DOHH2 (cell line): ENCODE measurements around the gene NQO2.

Experiments used
- H3F3A ChIP-seq: fragments of 200-600 bp; sonication (generic), shearing (Covaris generic); 2 replicates; pipeline ENCODE4 v1.6.0; 2016; ENCODE audit warnings: antibody characterized with exemption, mild to moderate bottlenecking; ENCODE audit not compliant: control insufficient read depth, insufficient read depth
- H3K27ac ChIP-seq: fragments of 200-600 bp; sonication (generic); 2 replicates; pipeline ENCODE4 v1.5.1; 2014; ENCODE audit warnings: low read depth, mild to moderate bottlenecking, low read length, moderate library complexity
- H3K27me3 ChIP-seq: fragments of 200-600 bp; sonication (generic); 2 replicates; pipeline ENCODE4 v1.6.1; 2014; ENCODE audit warnings: mild to moderate bottlenecking, low read length, mixed read lengths; ENCODE audit not compliant: control insufficient read depth
- H3K36me3 ChIP-seq: fragments of 200-600 bp; sonication (generic); 2 replicates; pipeline ENCODE4 v1.6.1; 2014; ENCODE audit warnings: mild to moderate bottlenecking, low read length, moderate library complexity, mixed read lengths; ENCODE audit not compliant: control insufficient read depth
- H3K4me1 ChIP-seq: fragments of 200-600 bp; sonication (generic); 2 replicates; pipeline ENCODE4 v1.6.1; 2014; ENCODE audit warnings: mild to moderate bottlenecking, low read length, mixed read lengths; ENCODE audit not compliant: control insufficient read depth
- H3K4me2 ChIP-seq: fragments of 200-600 bp; sonication (generic); 2 replicates; pipeline ENCODE4 v1.6.0; 2014; ENCODE audit warnings: mild to moderate bottlenecking, low read length, moderate library complexity
- H3K4me3 ChIP-seq: fragments of 200-600 bp; sonication (generic); 2 replicates; pipeline ENCODE4 v1.5.1; 2014; ENCODE audit warnings: mild to moderate bottlenecking, low read length, mixed read lengths
- H3K79me2 ChIP-seq: fragments of 200-600 bp; sonication (generic); 2 replicates; pipeline ENCODE4 v1.6.1; 2014; ENCODE audit warnings: mild to moderate bottlenecking, low read length, mixed read lengths; ENCODE audit not compliant: control insufficient read depth
- H3K9me2 ChIP-seq: fragments of 200-600 bp; sonication (generic); replicated peaks from 2 replicates; pipeline ENCODE4 v1.6.1; 2014; ENCODE audit warnings: mild to moderate bottlenecking, low read length, mixed read lengths; ENCODE audit not compliant: control insufficient read depth
- H3K9me3 ChIP-seq: fragments of 200-600 bp; sonication (generic); 2 replicates; pipeline ENCODE4 v1.6.1; 2014; ENCODE audit warnings: antibody characterized with exemption, low read length, mixed read lengths; ENCODE audit not compliant: control insufficient read depth, insufficient read depth
- H4K20me1 ChIP-seq: fragments of 200-600 bp; sonication (generic); 2 replicates; pipeline ENCODE4 v1.6.0; 2014; ENCODE audit warnings: low read depth, mild to moderate bottlenecking, antibody characterized with exemption, low read length, moderate library complexity; ENCODE audit not compliant: control insufficient read depth, insufficient read depth
- CTCF ChIP-seq: fragments of 200-600 bp; sonication (generic); IDR thresholded peaks from one replicate; pipeline ENCODE4 v1.5.1; 2014; ENCODE audit warnings: antibody characterized with exemption, mild to moderate bottlenecking, low read depth, low read length; ENCODE audit not compliant: poor library complexity, severe bottlenecking
- EZH2phosphoT487 ChIP-seq: fragments of 200-600 bp; sonication (generic); IDR thresholded peaks from 2 replicates; pipeline ENCODE4 v1.6.1; 2017; ENCODE audit warnings: borderline replicate concordance, mild to moderate bottlenecking, antibody characterized with exemption, low read length, moderate library complexity, mixed read lengths

The NQO2 gene

DNA sequence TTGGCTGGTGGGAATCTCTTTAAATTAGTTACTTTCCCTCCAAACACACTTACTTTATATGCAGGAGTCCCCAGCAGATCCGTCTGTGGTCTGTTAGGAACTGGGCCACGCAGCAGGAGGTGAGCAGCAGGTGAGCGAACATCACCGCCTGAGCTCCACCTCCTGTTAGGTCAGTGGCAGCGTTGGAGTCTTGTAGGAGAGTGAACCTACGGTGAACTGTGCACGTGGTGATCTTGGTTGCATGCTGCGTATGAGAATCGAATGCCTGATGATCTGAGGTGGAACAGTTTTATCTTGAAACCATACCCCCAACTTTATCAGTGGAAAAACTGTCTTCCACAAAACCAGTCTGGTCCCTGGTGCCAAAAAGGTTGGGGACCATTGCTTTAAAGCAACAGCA is 33.3 kb upstream of the NQO2 start:
- H3K4me2 ChIP-seq, result no peak overlapping the region
- peaks cover 38% of the 10 kb centered on the region for H3K27me3 ChIP-seq
- H3K27ac ChIP-seq, result no peak overlapping the region
- no peak for TF ChIP-seq CTCF
- no peak for TF ChIP-seq EZH2phosphoT487
- peaks cover 16% of the 10 kb centered on the region for H3K4me1 ChIP-seq
- no peaks in the 10 kb centered on the region for H3K36me3 ChIP-seq
- H3F3A ChIP-seq, result peaks cover 7% of the 10 kb centered on the region
- no peaks in the 10 kb centered on the region for H3K9me3 ChIP-seq
- no peaks in the 10 kb centered on the region for H3K9me2 ChIP-seq
- H3K4me3 ChIP-seq, result no peak overlapping the region
- H3K79me2 ChIP-seq, result no peaks in the 10 kb centered on the region
- H4K20me1 ChIP-seq, result no peaks in the 10 kb centered on the region

DNA sequence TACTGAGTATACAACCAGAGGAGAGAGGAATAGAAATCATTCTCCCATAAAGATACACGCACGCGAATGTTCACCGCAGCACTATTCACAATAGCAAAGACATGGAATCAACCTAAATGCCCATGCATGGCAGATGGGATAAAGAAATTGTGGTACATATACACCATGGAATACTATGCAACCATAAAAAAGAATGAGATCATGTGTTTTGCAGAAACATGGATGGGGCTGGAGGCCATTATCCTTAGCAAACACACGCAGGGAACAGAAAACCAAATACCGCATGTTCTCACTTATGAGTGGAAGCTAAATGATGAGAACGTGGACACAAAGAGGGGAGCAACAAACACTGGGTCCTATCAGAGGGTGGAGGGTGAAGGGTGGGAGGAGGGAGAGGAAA is 31.8 kb upstream of the NQO2 start:
- H3K4me3 ChIP-seq, result no peak overlapping the region
- no peaks in the 10 kb centered on the region for H3K9me3 ChIP-seq

DNA sequence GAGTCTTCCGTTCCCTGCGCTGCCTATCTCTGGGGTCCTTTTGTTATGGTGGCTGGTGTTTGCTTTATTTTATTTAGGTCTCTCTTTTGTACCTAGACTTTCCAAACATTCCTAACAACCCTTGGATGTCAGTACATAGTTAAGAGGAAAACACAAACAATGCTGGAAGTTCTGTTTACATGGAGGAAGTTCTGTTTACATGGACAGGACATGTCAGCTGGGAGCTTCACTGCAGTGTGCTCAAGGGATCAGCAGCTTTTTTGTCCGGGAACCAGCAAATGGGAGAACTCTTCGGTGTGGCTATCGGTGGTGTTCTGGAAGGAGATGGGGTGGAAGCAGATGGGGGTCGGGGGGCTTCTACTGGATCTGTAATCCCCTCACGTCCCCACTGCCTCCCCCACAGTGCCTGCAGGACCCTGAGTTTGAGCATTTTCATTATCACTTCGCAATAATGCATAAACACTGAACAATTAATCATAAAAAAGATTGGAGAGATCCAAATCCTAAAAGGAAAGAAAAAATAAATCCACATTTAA is 31.0 kb upstream of the NQO2 start:
- Histone ChIP-seq H3K4me2 (no peak overlapping the region), H4K20me1 (no peaks in the 10 kb centered on the region)
- TF ChIP-seq EZH2phosphoT487, result no peak
- no peak for TF ChIP-seq CTCF

More for the DNA sequence above, 31.8 kb upstream of the NQO2 start:
- H3K27me3 ChIP-seq, result peaks cover 47% of the 10 kb centered on the region
- H3K27ac ChIP-seq, result no peak overlapping the region
- peaks cover 28% of the 10 kb centered on the region for H3K4me1 ChIP-seq
- H3K79me2 ChIP-seq, result no peaks in the 10 kb centered on the region
- no peaks in the 10 kb centered on the region for H3K36me3 ChIP-seq
- no peaks in the 10 kb centered on the region for H3K9me2 ChIP-seq
- H4K20me1 ChIP-seq, result no peaks in the 10 kb centered on the region
- H3K4me2 ChIP-seq, result no peak overlapping the region
- H3F3A ChIP-seq, result peaks cover 7% of the 10 kb centered on the region
- TF ChIP-seq EZH2phosphoT487 (no peak), CTCF (no peak)

More for the DNA sequence above, 31.0 kb upstream of the NQO2 start:
- Histone ChIP-seq H3K9me3 (no peaks in the 10 kb centered on the region), H3K36me3 (no peaks in the 10 kb centered on the region), H3K4me3 (no peak overlapping the region), H3K4me1 (peaks cover 28% of the 10 kb centered on the region), H3K27me3 (peaks cover 49% of the 10 kb centered on the region), H3F3A (peaks cover 10% of the 10 kb centered on the region), H3K79me2 (no peaks in the 10 kb centered on the region), H3K27ac (no peak overlapping the region), H3K9me2 (no peaks in the 10 kb centered on the region)
